DOHH2 (cell line): ENCODE data around the gene VWA7.

Experiments used
- H3F3A ChIP-seq: fragments of 200-600 bp; sonication (generic), shearing (Covaris generic); 2 replicates; pipeline ENCODE4 v1.6.0; 2016; ENCODE audit warnings: antibody characterized with exemption, mild to moderate bottlenecking; ENCODE audit not compliant: control insufficient read depth, insufficient read depth
- H3K27ac ChIP-seq: fragments of 200-600 bp; sonication (generic); 2 replicates; pipeline ENCODE4 v1.5.1; 2014; ENCODE audit warnings: low read depth, mild to moderate bottlenecking, low read length, moderate library complexity
- H3K27me3 ChIP-seq: fragments of 200-600 bp; sonication (generic); 2 replicates; pipeline ENCODE4 v1.6.1; 2014; ENCODE audit warnings: mild to moderate bottlenecking, low read length, mixed read lengths; ENCODE audit not compliant: control insufficient read depth
- H3K36me3 ChIP-seq: fragments of 200-600 bp; sonication (generic); 2 replicates; pipeline ENCODE4 v1.6.1; 2014; ENCODE audit warnings: mild to moderate bottlenecking, low read length, moderate library complexity, mixed read lengths; ENCODE audit not compliant: control insufficient read depth
- H3K4me1 ChIP-seq: fragments of 200-600 bp; sonication (generic); 2 replicates; pipeline ENCODE4 v1.6.1; 2014; ENCODE audit warnings: mild to moderate bottlenecking, low read length, mixed read lengths; ENCODE audit not compliant: control insufficient read depth
- H3K4me2 ChIP-seq: fragments of 200-600 bp; sonication (generic); 2 replicates; pipeline ENCODE4 v1.6.0; 2014; ENCODE audit warnings: mild to moderate bottlenecking, low read length, moderate library complexity
- H3K4me3 ChIP-seq: fragments of 200-600 bp; sonication (generic); 2 replicates; pipeline ENCODE4 v1.5.1; 2014; ENCODE audit warnings: mild to moderate bottlenecking, low read length, mixed read lengths
- H3K79me2 ChIP-seq: fragments of 200-600 bp; sonication (generic); 2 replicates; pipeline ENCODE4 v1.6.1; 2014; ENCODE audit warnings: mild to moderate bottlenecking, low read length, mixed read lengths; ENCODE audit not compliant: control insufficient read depth
- H3K9me2 ChIP-seq: fragments of 200-600 bp; sonication (generic); replicated peaks from 2 replicates; pipeline ENCODE4 v1.6.1; 2014; ENCODE audit warnings: mild to moderate bottlenecking, low read length, mixed read lengths; ENCODE audit not compliant: control insufficient read depth
- H3K9me3 ChIP-seq: fragments of 200-600 bp; sonication (generic); 2 replicates; pipeline ENCODE4 v1.6.1; 2014; ENCODE audit warnings: antibody characterized with exemption, low read length, mixed read lengths; ENCODE audit not compliant: control insufficient read depth, insufficient read depth
- H4K20me1 ChIP-seq: fragments of 200-600 bp; sonication (generic); 2 replicates; pipeline ENCODE4 v1.6.0; 2014; ENCODE audit warnings: low read depth, mild to moderate bottlenecking, antibody characterized with exemption, low read length, moderate library complexity; ENCODE audit not compliant: control insufficient read depth, insufficient read depth
- CTCF ChIP-seq: fragments of 200-600 bp; sonication (generic); IDR thresholded peaks from one replicate; pipeline ENCODE4 v1.5.1; 2014; ENCODE audit warnings: antibody characterized with exemption, mild to moderate bottlenecking, low read depth, low read length; ENCODE audit not compliant: poor library complexity, severe bottlenecking
- EZH2phosphoT487 ChIP-seq: fragments of 200-600 bp; sonication (generic); IDR thresholded peaks from 2 replicates; pipeline ENCODE4 v1.6.1; 2017; ENCODE audit warnings: borderline replicate concordance, mild to moderate bottlenecking, antibody characterized with exemption, low read length, moderate library complexity, mixed read lengths

VWA7 gene

DNA sequence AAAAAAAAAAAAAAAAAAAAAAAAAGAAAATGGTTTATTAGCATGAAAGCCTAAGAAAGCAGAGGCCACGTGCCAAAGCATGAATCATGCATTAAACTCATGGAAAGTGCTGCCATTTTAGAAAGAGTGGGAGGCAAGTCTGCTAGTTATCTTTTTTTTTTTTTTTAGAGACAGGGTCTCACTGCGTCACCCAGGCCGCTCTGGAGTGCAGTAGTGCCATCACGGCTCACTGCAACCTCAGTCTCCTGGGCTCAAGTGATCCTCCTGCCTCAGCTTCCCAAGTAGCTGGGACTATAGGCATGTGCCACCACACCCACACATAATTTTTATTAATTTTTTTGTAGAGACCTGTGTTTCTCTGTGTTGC lies 5.2 kb downstream of the VWA7 start:
- H3K4me2 ChIP-seq, result no peak overlapping the region
- no peaks in the 10 kb centered on the region for H3K9me3 ChIP-seq
- H3K36me3 ChIP-seq, result no peaks in the 10 kb centered on the region
- H3K27me3 ChIP-seq, result no peaks in the 10 kb centered on the region
- H3K4me3 ChIP-seq, result no peak overlapping the region
- no peaks in the 10 kb centered on the region for H3K9me2 ChIP-seq
- no peaks in the 10 kb centered on the region for H4K20me1 ChIP-seq
- H3K79me2 ChIP-seq, result no peaks in the 10 kb centered on the region
- H3K27ac ChIP-seq, result no peak overlapping the region
- H3F3A ChIP-seq, result no peaks in the 10 kb centered on the region
- TF ChIP-seq CTCF, result no peak
- H3K4me1 ChIP-seq, result peaks cover 11% of the 10 kb centered on the region

GRCh38 chr6:31770860-31771259 lies 6.3 kb downstream of the VWA7 start:
- no peaks in the 10 kb centered on the region for H3K79me2 ChIP-seq
- no peaks in the 10 kb centered on the region for H3F3A ChIP-seq
- no peaks in the 10 kb centered on the region for H3K9me2 ChIP-seq
- H3K4me2 ChIP-seq, result no peak overlapping the region
- no peaks in the 10 kb centered on the region for H4K20me1 ChIP-seq
- TF ChIP-seq EZH2phosphoT487 (no peak), CTCF (no peak)
- H3K4me3 ChIP-seq, result no peak overlapping the region
- H3K36me3 ChIP-seq, result no peaks in the 10 kb centered on the region
- H3K4me1 ChIP-seq, result peaks cover 4% of the 10 kb centered on the region; the same call in 1 of the 2 replicates
- H3K27me3 ChIP-seq, result no peaks in the 10 kb centered on the region
- no peak overlapping the region for H3K27ac ChIP-seq
- H3K9me3 ChIP-seq, result no peaks in the 10 kb centered on the region

- no peaks in the 10 kb centered on the region for H3K36me3 ChIP-seq
- no peak overlapping the region for H3K4me3 ChIP-seq
- H3K4me2 ChIP-seq, result no peak overlapping the region
- H4K20me1 ChIP-seq, result no peaks in the 10 kb centered on the region
- no peaks in the 10 kb centered on the region for H3K79me2 ChIP-seq
- no peaks in the 10 kb centered on the region for H3K9me3 ChIP-seq
- no peak overlapping the region for H3K27ac ChIP-seq
- no peaks in the 10 kb centered on the region for H3F3A ChIP-seq
- H3K4me1 ChIP-seq, result peaks cover 4% of the 10 kb centered on the region; the same call in 1 of the 2 replicates
- H3K27me3 ChIP-seq, result no peaks in the 10 kb centered on the region
- TF ChIP-seq EZH2phosphoT487 (no peak), CTCF (peak; percentile 97)
- H3K9me2 ChIP-seq, result no peaks in the 10 kb centered on the region
These were observed 7.3 kb downstream of the VWA7 start for GRCh38 chr6:31769684-31770371.
